AG04450 (cell line): ENCODE data around the gene TMEM35B. TPM values are rescaled to one million over a fixed set of nuclear protein-coding genes. Genes with fewer than 3 reads are reported as not detected.

Source experiments
- CTCF ChIA-PET: fragments of 300-600, 350-600 bp; formaldehyde crosslinking; extraction: SDS; loops from one replicate; lab custom pipeline; 2022; ENCODE audit warnings: antibody characterized with exemption, inconsistent platforms; lab: Charles Lee
- POLR2A ChIA-PET: fragments of 350-600 bp; formaldehyde crosslinking; extraction: SDS; loops from one replicate; lab custom pipeline; 2021; ENCODE audit warnings: antibody characterized with exemption, inconsistent platforms; lab: Yijun Ruan, JAX
- DNase-seq: peaks from one replicate; pipeline ENCODE4 v3.0.0-alpha.2; 2011; ENCODE audit warnings: low read depth, low spot score
- H3K27ac ChIP-seq: one replicate; pipeline ENCODE4 v1.5.1; 2012; ENCODE audit warnings: low read depth, low read length, control low read depth
- H3K27me3 ChIP-seq: one replicate; pipeline ENCODE4 v1.6.0; 2012; ENCODE audit warnings: low read length; ENCODE audit not compliant: control insufficient read depth, insufficient read depth
- H3K4me3 ChIP-seq: 2 replicates; pipeline ENCODE4 v1.5.1; 2011; ENCODE audit warnings: mild to moderate bottlenecking, low read depth, low read length, control low read depth
- H3K9me3 ChIP-seq: 2 replicates; pipeline ENCODE4 v1.5.1; 2012; ENCODE audit warnings: low read length; ENCODE audit not compliant: control insufficient read depth, insufficient read depth
- CTCF ChIP-seq: IDR thresholded peaks from 2 replicates; pipeline ENCODE4 v1.5.1; 2011; ENCODE audit warnings: low read depth, low read length, control low read depth, inconsistent platforms
- polyA plus RNA-seq: library from polyadenylated mRNA; depleted of rRNA; stranded (reverse); fragments of >200 nt; gene quantifications from 2 replicates; pipeline ENCODE4 v1.2.3, GENCODE V29; 2011

Gene TMEM35B
- polyA plus RNA-seq, 1 experiment: 37.8 TPM

DNA sequence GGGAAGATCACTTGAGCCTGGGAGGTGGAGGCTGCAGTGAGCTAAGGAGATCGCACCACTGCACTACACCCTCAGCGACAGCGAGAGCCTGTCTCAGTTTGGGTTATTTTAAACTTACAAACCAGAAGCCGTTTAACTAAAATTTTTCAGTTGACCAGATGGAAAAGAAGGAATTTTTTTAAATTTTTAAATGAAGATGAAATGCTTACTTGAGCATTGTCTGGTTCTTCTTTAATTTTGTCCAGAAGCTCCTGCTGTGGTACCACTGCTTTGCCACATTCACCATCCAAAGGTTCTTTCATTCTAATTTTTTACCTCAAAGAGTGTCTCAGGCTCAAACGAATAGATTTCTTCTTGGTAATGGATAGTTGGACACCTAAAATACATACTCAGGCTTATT lies 45.2 kb upstream of the TMEM35B start:
- H3K9me3 ChIP-seq: no peaks in the 10 kb centered on the region
- ChIA-PET POLR2A (interaction anchor here (0.5 to 1.2 kb wide), 2 partner anchors 14 to 193 kb away, joined by 3 to 4 read pairs; no protein-coding TSS in a partner anchor), CTCF (interaction anchor here (0.6 kb wide), 1 partner anchor 48 kb away, joined by 3 read pairs; no protein-coding TSS in a partner anchor)
- no peak for DNase-seq
- no peaks in the 10 kb centered on the region for H3K27me3 ChIP-seq
- no peak for TF ChIP-seq CTCF
- H3K4me3 ChIP-seq: peak overlapping the region; percentile 91
- H3K27ac ChIP-seq: no peak overlapping the region

GRCh38 chr1:35029761-35030160 lies 44.6 kb upstream of the TMEM35B start:
- CTCF ChIA-PET: interaction anchor here (1.2 kb wide), 1 partner anchor 17 kb away, joined by 3 read pairs; no protein-coding TSS in a partner anchor
- POLR2A ChIA-PET: interaction anchor here (0.5 to 1.2 kb wide), 2 partner anchors 15 to 194 kb away, joined by 3 to 4 read pairs; no protein-coding TSS in a partner anchor
- Histone ChIP-seq H3K9me3 (no peaks in the 10 kb centered on the region), H3K27ac (no peak overlapping the region), H3K4me3 (peak overlapping the region; percentile 91), H3K27me3 (no peaks in the 10 kb centered on the region)
- no peak for DNase-seq
- no peak for TF ChIP-seq CTCF

DNA sequence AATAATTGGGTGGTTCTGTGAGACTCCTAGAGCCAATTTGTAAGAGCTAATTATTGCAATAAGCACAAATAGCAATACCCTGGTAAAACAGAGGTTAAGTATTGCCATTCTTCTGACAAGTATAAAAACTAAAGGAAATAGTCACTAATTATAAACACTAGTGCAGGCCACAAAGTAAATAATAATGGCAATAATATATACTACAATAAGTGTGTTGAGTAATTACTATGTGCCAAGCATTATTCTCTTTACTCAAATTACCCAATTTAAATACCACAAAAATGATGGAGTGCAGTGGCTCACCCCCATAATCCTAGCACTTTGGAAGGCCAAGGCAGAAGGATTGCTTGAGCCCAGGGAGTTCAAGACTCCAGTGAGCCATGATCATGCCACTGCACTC lies 31.3 kb upstream of the TMEM35B start:
- CTCF ChIA-PET: no interaction called here
- Histone ChIP-seq H3K27me3 (no peaks in the 10 kb centered on the region), H3K4me3 (no peak overlapping the region), H3K9me3 (no peaks in the 10 kb centered on the region), H3K27ac (no peak overlapping the region)
- DNase-seq: no peak
- no peak for TF ChIP-seq CTCF
- POLR2A ChIA-PET: no interaction called here

- no peak for TF ChIP-seq CTCF
- DNase-seq: no peak
- Histone ChIP-seq H3K9me3 (no peaks in the 10 kb centered on the region), H3K27me3 (no peaks in the 10 kb centered on the region), H3K4me3 (no peak overlapping the region), H3K27ac (no peak overlapping the region)
- ChIA-PET POLR2A (no interaction called here), CTCF (no interaction called here)
These were observed 29.3 kb upstream of the TMEM35B start for GRCh38 chr1:35014486-35014885.

GRCh38 chr1:35005711-35006110 lies 20.6 kb upstream of the TMEM35B start:
- POLR2A ChIA-PET: no interaction called here

More at GRCh38 chr1:35005711-35006110, 20.6 kb upstream of the TMEM35B start:
- TF ChIP-seq CTCF: no peak
- no peaks in the 10 kb centered on the region for H3K9me3 ChIP-seq
- no peaks in the 10 kb centered on the region for H3K27me3 ChIP-seq
- H3K27ac ChIP-seq: no peak overlapping the region
- DNase-seq: no peak
- CTCF ChIA-PET: no interaction called here
- H3K4me3 ChIP-seq: no peak overlapping the region
